HepG2 (cell line): ENCODE results near the gene C1orf159. TPM values are rescaled to one million over a fixed set of nuclear protein-coding genes. Genes with fewer than 3 reads are reported as not detected.

Experiments used
- ADNP ChIP-seq: sonication (generic); formaldehyde crosslinking; IDR thresholded peaks from 2 replicates; pipeline ENCODE4 v1.4.0; 2020; ENCODE audit warnings: missing genetic modification reagents
- AGO2 ChIP-seq: fragments of 200-400 bp; formaldehyde crosslinking; optimal IDR thresholded peaks from 2 replicates; pipeline ENCODE3; 2017; ENCODE audit warnings: mild to moderate bottlenecking, low read depth, low read length, moderate library complexity
- CEBPG ChIP-seq: IDR thresholded peaks from 2 replicates; pipeline ENCODE4 v1.6.1; 2016
- CREB1 ChIP-seq, 2 experiments: fragments of 450-650 bp in 1 of 2; IDR thresholded peaks; 2 replicates each; pipeline ENCODE4 v1.6.1; 2016 to 2017; ENCODE audit warnings: control low read depth in 1 of 2, mild to moderate bottlenecking in 1 of 2, missing compliant biosample characterization in 1 of 2, missing genetic modification characterization in 1 of 2
- EP300 ChIP-seq, 3 experiments: sonication (generic) in 1 of 3; formaldehyde crosslinking in 1 of 3; IDR thresholded peaks; 2 replicates each; pipeline versions ENCODE4 v1.5.1 to v1.6.1; 2011 to 2020; ENCODE audit warnings: low read depth in 2 of 3, low read length in 2 of 3, borderline replicate concordance in 1 of 3, improper control_type of control experiment in 1 of 3, mild to moderate bottlenecking in 1 of 3, missing genetic modification reagents in 1 of 3, moderate library complexity in 1 of 3
- FIP1L1 ChIP-seq: fragments of 200-400 bp; formaldehyde crosslinking; IDR thresholded peaks from 2 replicates; pipeline ENCODE4 v1.6.1; 2018; ENCODE audit warnings: low read depth, mild to moderate bottlenecking, low read length, moderate library complexity, borderline replicate concordance; ENCODE audit not compliant: insufficient read depth
- FOXP1 ChIP-seq, 2 experiments: fragments of 450-650 bp in 1 of 2; IDR thresholded peaks; 2 replicates each; pipeline ENCODE4 v1.6.1; 2017 to 2018; ENCODE audit warnings: antibody characterized with exemption in 1 of 2
- HNF4G ChIP-seq, 2 experiments: sonication (generic) in 1 of 2; formaldehyde crosslinking in 1 of 2; IDR thresholded peaks; 2 replicates each; pipeline versions ENCODE4 v1.4.0 to v1.6.1; 2011 to 2020; ENCODE audit warnings: borderline replicate concordance in 2 of 2, low read depth in 2 of 2, mild to moderate bottlenecking in 2 of 2, low read length in 1 of 2, missing genetic modification reagents in 1 of 2, moderate library complexity in 1 of 2
- HNRNPK ChIP-seq: fragments of 200-400 bp; formaldehyde crosslinking; IDR thresholded peaks from 2 replicates; pipeline ENCODE4 v1.6.1; 2018; ENCODE audit warnings: low read length, low read depth, moderate library complexity, mild to moderate bottlenecking; ENCODE audit not compliant: poor library complexity, severe bottlenecking
- ISX ChIP-seq: sonication (generic); formaldehyde crosslinking; conservative IDR thresholded peaks from 2 replicates; pipeline ENCODE4 v1.5.0; 2020; ENCODE audit warnings: missing genetic modification reagents
- KDM6A ChIP-seq: IDR thresholded peaks from 2 replicates; pipeline ENCODE4 v1.6.1; 2016; ENCODE audit warnings: low read depth
- KMT2B ChIP-seq: IDR thresholded peaks from 2 replicates; pipeline ENCODE4 v1.6.1; 2016; ENCODE audit warnings: missing genetic modification reagents, missing compliant biosample characterization
- MED13 ChIP-seq: sonication (generic); formaldehyde crosslinking; IDR thresholded peaks from 2 replicates; pipeline ENCODE4 v1.5.0; 2020; ENCODE audit warnings: missing genetic modification reagents
- MXD4 ChIP-seq: IDR thresholded peaks from 2 replicates; pipeline ENCODE4 v1.6.1; 2016; ENCODE audit warnings: mild to moderate bottlenecking, missing biosample characterization, missing genetic modification reagents
- NCOR1 ChIP-seq: fragments of 200-600 bp; sonication (generic); IDR thresholded peaks from 2 replicates; pipeline ENCODE4 v1.7.0; 2017; ENCODE audit warnings: antibody characterized with exemption, low read length, borderline replicate concordance
- NFE2L2 ChIP-seq: fragments of 150-350 bp; IDR thresholded peaks from 2 replicates; pipeline ENCODE4 v1.6.1; 2014; ENCODE audit warnings: low read length
- NFRKB ChIP-seq: fragments of 450-650 bp; IDR thresholded peaks from 2 replicates; pipeline ENCODE4 v1.6.1; 2017
- STAT5B ChIP-seq: sonication (generic); formaldehyde crosslinking; IDR thresholded peaks from 2 replicates; pipeline ENCODE4 v1.4.0; 2020; ENCODE audit warnings: missing genetic modification reagents
- THAP7 ChIP-seq: sonication (generic); formaldehyde crosslinking; IDR thresholded peaks from 2 replicates; pipeline ENCODE4 v1.8.1; 2023; ENCODE audit warnings: mild to moderate bottlenecking, missing genetic modification reagents
- ZFP1 ChIP-seq: IDR thresholded peaks from 2 replicates; pipeline ENCODE4 v1.6.1; 2016
- ZMAT3 ChIP-seq: sonication (generic); formaldehyde crosslinking; conservative IDR thresholded peaks from 2 replicates; pipeline ENCODE4 v1.7.0; 2021; ENCODE audit warnings: missing genetic modification reagents
- ZNF143 ChIP-seq: sonication (generic); formaldehyde crosslinking; IDR thresholded peaks from 2 replicates; pipeline ENCODE4 v1.4.0; 2020; ENCODE audit warnings: missing genetic modification reagents
- ZNF317 ChIP-seq: sonication (generic); formaldehyde crosslinking; IDR thresholded peaks from 2 replicates; pipeline ENCODE4 v1.5.0; 2020; ENCODE audit warnings: mild to moderate bottlenecking, missing genetic modification reagents
- ZNF326 ChIP-seq: sonication (generic); formaldehyde crosslinking; IDR thresholded peaks from 2 replicates; pipeline ENCODE4 v1.4.0; 2020; ENCODE audit warnings: missing genetic modification reagents, borderline replicate concordance
- ZNF350 ChIP-seq: sonication (generic); formaldehyde crosslinking; IDR thresholded peaks from 2 replicates; pipeline ENCODE4 v1.4.0; 2020; ENCODE audit warnings: mild to moderate bottlenecking, low read depth, missing genetic modification reagents, borderline replicate concordance
- ZNF451 ChIP-seq: sonication (generic); formaldehyde crosslinking; IDR thresholded peaks from 2 replicates; pipeline ENCODE4 v1.5.0; 2020; ENCODE audit warnings: mild to moderate bottlenecking, missing genetic modification reagents
- ZNF607 ChIP-seq: sonication (generic); formaldehyde crosslinking; IDR thresholded peaks from 2 replicates; pipeline ENCODE4 v1.5.1; 2020; ENCODE audit warnings: missing genetic modification reagents, mild to moderate bottlenecking, borderline replicate concordance
- ZNF678 ChIP-seq: sonication (generic); formaldehyde crosslinking; IDR thresholded peaks from 2 replicates; pipeline ENCODE4 v1.4.0; 2020; ENCODE audit warnings: mild to moderate bottlenecking, missing genetic modification reagents
- ZNF83 ChIP-seq: sonication (generic); formaldehyde crosslinking; IDR thresholded peaks from 2 replicates; pipeline ENCODE4 v1.4.0; 2020; ENCODE audit warnings: missing genetic modification reagents, mild to moderate bottlenecking, borderline replicate concordance
- ZNF883 ChIP-seq: sonication (generic); formaldehyde crosslinking; IDR thresholded peaks from 2 replicates; pipeline ENCODE4 v1.5.1; 2020; ENCODE audit warnings: mild to moderate bottlenecking, missing genetic modification reagents; ENCODE audit errors: not compliant biosample characterization
- ZSCAN25 ChIP-seq: sonication (generic); formaldehyde crosslinking; IDR thresholded peaks from 2 replicates; pipeline ENCODE4 v1.8.0; 2022; ENCODE audit warnings: mild to moderate bottlenecking, missing genetic modification reagents
- polyA plus RNA-seq, 8 experiments: library from polyadenylated mRNA; depleted of rRNA in 3 of 8; stranded (reverse) in 7 of 8; unstranded in 1 of 8; fragments of >200 nt; fragmentation: Illumina TruSeq in 4 of 8; extraction: Trizol in 4 of 8; gene quantifications; 2 replicates each; pipeline versions ENCODE4 v1.2.1 to v1.2.3, GENCODE V29; 2011 to 2016; ENCODE audit warnings: low read depth in 4 of 8, missing spikeins in 1 of 8, mixed read lengths in 1 of 8; ENCODE audit not compliant: insufficient read depth in 1 of 8
- total RNA-seq, 5 experiments: library from RNA; depleted of rRNA; stranded (reverse); fragments of >200 nt; fragmentation: Illumina TruSeq; extraction: Trizol; gene quantifications; 2 replicates each; pipeline ENCODE4 v1.2.3, GENCODE V29; 2016; ENCODE audit warnings: low read depth in 1 of 5

The C1orf159 gene
- total and polyA plus RNA-seq, 2 of the 13 experiments (the other 11 are each of a cell fraction or from before 2014, with no cell fraction given) = 3.8 to 6.7 TPM

DNA sequence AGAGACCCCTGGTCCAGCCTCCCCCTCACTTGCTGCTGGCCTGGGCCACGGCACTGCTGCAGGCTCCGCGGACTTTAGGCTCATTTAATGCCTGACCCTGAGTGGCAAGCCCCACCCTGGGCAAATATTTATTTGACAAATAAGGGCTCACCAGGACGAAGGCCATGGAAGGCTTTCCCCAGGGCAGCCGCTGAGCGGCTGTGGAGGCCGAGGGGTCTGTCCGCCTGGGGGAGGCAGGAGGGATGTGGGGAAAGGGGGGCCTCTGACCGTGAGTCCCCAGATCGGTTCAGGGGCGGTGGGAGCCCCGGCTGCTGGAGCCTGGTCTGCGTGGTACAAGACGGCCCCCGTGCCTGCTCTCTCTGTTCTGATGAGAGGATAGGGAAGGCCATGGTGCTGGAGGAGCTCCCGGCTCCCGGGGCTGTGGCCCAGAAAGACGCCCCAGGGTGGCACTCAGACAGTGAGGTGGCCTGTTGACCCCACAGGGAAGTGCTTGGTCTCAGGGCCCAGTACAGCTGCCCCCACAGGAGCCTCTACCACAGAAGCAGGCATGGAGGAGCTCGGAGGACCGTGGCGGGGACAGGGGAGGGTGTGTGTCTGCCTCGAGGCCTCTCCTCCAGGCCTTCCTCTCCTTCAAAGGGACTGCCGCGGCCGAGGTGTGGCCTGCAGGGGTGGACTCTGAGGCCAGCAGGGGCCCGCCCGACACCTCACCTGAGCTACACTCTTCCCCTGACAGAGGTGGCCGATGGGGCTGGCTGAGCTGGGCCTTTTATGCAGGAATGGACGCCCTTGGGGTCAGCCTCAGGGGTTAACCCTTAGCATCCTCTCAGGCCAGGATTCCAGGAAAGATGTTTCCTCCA, 9.1 kb upstream of the C1orf159 start (continued):
- TF ChIP-seq EP300 (IDR thresholded peaks at IDR 0.05; ENCODE audit: low read depth in 2 of 2, low read length in 2 of 2) (peak; percentile 46 to 83; a peak in 3 of 4 replicates), EP300 (CRISPR knock-in tag; IDR thresholded peaks at IDR 0.05; ENCODE audit: borderline replicate concordance) (peak; percentile 30; the same call in 1 of the 2 replicates), THAP7 (CRISPR knock-in tag) (no peak), ZNF143 (CRISPR knock-in tag) (peak; percentile 22; the same call in 1 of the 2 replicates), MXD4 (no peak; the same call in 1 of the 2 replicates), ISX (CRISPR knock-in tag) (no peak), ZSCAN25 (CRISPR knock-in tag) (peak; percentile 89), NFRKB (no peak), ZNF326 (no peak), ZNF883 (CRISPR knock-in tag) (no peak), CREB1 (IDR thresholded peaks at IDR 0.05) (no peak), CREB1 (CRISPR knock-in tag; IDR thresholded peaks at IDR 0.05) (peak; percentile 66; the same call in 1 of the 2 replicates), ZNF317 (peak; percentile 80), ZNF451 (CRISPR knock-in tag) (0 out of 2 replicates have a peak, but pooled peaks have one; percentile 1), HNF4G (IDR thresholded peaks at IDR 0.05; ENCODE audit: borderline replicate concordance, low read depth, low read length) (peak; percentile 87), HNF4G (CRISPR knock-in tag; IDR thresholded peaks at IDR 0.05; ENCODE audit: borderline replicate concordance, low read depth) (peak; percentile 64; the same call in 1 of the 2 replicates), STAT5B (no peak), NFE2L2 (no peak), AGO2 (peak; percentile 81), ZMAT3 (CRISPR knock-in tag) (0 out of 2 replicates have a peak, but pooled peaks have one; percentile 74), ZNF678 (CRISPR knock-in tag) (no peak), CEBPG (CRISPR knock-in tag) (peak; percentile 6; the same call in 1 of the 2 replicates), ZNF607 (CRISPR knock-in tag) (peak; percentile 77; the same call in 1 of the 2 replicates), HNRNPK (peak; percentile 32), KMT2B (CRISPR knock-in tag) (peak; percentile 48; the same call in 1 of the 2 replicates), KDM6A (CRISPR knock-in tag) (peak; percentile 85; the same call in 1 of the 2 replicates), ZFP1 (CRISPR knock-in tag) (no peak), MED13 (CRISPR knock-in tag) (no peak; the same call in 1 of the 2 replicates), ADNP (no peak), FIP1L1 (no peak; the same call in 1 of the 2 replicates), FOXP1 (IDR thresholded peaks at IDR 0.05) (no peak), FOXP1 (CRISPR knock-in tag; IDR thresholded peaks at IDR 0.05) (peak; percentile 79), ZNF350 (CRISPR knock-in tag) (peak; percentile 78), ZNF83 (no peak), NCOR1 (peak; percentile 33; the same call in 1 of the 2 replicates)
